Superior temporal gyrus (tissue), 1 donor: ENCODE data around the gene F12.

Experiments
- DNase-seq: peaks from one replicate; pipeline ENCODE4 v3.0.0-alpha.2; 2016; ENCODE audit errors: extremely low spot score

The F12 gene

DNA sequence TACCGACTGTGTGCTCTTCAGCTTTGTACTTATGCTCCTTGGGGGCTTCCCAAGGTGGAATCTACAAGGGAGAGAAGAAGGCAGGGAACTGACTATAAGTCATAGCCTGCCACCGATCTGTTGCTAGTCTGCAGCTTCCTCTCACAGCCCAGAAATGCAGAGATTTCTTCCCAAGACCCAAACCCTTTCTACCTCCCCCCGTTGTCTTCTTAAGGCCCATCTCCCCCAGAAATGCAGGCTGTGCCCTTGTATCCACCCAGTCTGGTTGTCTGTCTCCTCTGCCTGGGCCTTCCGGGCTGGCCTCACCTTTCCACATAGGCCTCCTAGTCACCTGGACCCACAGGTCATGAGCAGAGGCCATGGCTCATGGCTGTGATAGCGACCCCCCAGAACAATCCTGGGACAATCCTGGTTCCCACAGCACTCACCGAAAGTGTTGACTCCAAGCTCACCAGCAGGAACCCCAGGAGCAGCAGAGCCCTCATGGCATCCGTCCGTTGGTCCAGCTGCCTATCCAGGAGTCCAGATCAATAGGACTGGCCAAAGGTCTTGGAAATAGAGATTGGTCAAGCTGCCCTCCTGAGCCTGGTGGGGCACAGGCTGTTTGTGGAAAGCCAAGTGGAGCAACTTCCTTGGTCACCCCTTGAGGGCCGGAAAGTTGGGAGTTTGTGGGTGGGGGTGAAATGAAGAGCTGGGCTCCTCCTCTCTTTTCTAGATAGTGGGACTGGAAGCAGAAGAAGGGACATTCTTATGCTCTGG lies at the start of gene F12:
TSS of gene F12 (minus strand) at position 522 of the 759 bp plus-strand sequence. CDS start at position 485, 37 bp downstream.
- DNase-seq = no peak

DNA sequence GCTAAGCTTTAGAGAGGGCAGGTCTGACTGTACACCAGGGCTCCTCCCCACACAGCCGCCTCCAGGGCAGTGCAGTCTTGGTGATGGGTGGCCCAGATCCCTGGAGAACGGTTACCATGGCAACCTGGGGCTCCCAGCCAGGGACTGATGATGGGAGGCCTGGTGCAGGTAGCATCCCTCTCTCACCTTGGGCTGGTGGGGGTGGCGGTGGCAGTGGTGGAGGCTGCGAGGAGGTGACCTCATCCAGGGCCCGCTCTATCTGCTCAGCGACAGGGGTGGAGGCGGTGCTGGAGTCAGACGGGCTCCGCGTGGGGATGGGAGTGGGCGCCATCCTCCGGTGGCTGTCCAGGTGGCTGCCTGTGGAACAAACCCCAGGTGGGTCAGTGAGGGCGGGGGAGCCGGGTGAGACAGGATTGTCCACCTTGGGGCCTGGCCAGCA lies 49.6 kb upstream of the F12 start:
- no peak for DNase-seq

GRCh38 chr5:177457852-177458681 lies 48.7 kb upstream of the F12 start:
- no peak for DNase-seq

DNA sequence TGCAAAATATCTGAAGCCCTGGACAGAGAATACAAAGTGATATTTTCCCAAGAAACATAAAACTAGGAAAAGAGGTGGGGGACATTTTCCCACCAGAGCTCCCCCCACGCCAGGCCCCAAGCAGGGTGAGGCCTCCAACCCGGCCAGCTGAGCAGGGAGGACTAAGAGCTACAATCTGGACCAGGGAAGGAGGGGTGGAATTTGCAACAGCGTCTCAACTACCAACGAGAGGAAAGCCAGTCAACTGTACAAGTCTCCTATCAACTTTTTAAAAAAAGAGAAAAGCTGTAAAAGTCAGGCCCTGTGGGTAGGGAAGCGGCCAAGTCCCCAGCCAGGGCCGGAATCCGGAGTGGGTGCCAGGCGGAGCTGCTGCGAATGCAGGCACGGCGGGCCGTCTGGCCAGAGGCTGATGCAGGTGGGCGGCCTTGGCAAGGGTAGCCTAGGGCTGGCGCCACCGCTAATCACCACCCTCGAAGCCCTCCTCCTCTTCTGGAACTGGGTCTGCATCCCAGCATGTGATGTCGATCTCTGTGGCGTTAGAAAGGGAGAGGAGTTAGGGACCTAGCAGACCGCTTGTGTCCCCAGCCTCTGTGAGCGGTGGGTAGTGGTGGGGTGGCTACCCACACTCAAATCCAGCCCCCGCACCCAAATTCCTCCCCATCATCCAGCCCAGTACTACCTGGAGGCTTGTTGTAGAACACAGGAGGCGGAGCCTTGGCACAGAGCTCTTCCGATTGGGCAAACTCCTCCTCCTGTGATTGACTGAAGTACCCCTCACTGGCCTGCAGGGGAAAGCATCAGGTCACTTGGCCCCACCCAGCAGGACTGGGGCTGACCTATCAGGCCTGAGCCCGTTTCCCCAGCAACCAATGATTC lies 47.9 kb upstream of the F12 start:
- DNase-seq = peak; percentile 90

DNA sequence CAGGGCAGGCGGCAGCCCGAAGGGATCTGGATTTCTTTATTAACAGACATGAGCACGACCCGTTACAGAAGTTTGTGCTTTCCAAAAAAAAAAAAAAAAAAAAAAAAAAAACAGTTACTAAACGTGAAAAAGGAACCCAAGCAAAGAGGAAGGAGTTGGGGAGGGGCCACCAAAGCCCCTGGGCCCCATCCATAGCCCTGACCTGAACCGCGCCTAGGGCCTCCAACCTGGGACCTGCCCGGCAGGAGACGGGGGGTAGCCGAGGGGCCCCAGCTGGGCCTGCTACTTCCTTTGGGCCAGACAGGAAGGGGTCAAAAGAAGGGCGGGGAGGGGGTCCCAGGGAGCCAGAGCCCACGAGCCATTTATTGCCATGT lies 47.2 kb upstream of the F12 start:
- DNase-seq = no peak

DNA sequence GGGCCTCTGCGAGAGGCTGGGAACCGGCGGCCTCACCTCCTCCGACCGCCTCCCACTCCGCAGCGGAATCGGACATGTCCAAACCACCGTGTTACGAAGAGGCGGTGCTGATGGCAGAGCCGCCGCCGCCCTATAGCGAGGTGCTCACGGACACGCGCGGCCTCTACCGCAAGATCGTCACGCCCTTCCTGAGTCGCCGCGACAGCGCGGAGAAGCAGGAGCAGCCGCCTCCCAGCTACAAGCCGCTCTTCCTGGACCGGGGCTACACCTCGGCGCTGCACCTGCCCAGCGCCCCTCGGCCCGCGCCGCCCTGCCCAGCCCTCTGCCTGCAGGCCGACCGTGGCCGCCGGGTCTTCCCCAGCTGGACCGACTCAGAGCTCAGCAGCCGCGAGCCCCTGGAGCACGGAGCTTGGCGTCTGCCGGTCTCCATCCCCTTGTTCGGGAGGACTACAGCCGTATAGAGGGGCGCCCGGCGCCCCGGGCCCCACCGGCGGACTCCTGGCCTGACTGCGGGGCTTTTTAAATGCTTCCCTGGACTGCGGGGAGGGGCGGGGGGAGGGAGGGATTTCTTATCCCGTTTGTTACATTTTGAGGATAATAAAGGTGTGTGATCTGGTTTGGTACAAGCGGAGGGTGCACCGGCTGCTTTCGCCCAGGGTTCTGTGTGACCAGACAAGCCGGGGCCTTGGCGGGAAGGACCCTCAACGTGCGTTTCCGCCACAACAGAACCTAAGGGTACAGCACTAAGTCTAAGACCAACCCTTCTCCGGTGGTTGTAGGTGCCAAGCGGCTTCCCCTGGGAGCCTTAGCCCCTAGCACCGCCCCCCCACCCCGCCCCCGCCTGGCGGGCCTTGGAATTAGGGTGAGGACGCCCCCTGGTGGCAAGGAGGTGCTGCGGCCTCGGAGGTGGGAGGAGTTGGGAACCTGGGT lies 46.6 kb upstream of the F12 start:
- peak; percentile 78 for DNase-seq

- no peak for DNase-seq
Observed at GRCh38 chr5:177455036-177455660, 45.8 kb upstream of the F12 start.

- peak; percentile 88 for DNase-seq
Observed at GRCh38 chr5:177454397-177455035, 45.2 kb upstream of the F12 start.

GRCh38 chr5:177453852-177454396 lies 44.6 kb upstream of the F12 start:
- no peak for DNase-seq

- DNase-seq = no peak
Observed at GRCh38 chr5:177452688-177453638, 43.6 kb upstream of the F12 start.

DNA sequence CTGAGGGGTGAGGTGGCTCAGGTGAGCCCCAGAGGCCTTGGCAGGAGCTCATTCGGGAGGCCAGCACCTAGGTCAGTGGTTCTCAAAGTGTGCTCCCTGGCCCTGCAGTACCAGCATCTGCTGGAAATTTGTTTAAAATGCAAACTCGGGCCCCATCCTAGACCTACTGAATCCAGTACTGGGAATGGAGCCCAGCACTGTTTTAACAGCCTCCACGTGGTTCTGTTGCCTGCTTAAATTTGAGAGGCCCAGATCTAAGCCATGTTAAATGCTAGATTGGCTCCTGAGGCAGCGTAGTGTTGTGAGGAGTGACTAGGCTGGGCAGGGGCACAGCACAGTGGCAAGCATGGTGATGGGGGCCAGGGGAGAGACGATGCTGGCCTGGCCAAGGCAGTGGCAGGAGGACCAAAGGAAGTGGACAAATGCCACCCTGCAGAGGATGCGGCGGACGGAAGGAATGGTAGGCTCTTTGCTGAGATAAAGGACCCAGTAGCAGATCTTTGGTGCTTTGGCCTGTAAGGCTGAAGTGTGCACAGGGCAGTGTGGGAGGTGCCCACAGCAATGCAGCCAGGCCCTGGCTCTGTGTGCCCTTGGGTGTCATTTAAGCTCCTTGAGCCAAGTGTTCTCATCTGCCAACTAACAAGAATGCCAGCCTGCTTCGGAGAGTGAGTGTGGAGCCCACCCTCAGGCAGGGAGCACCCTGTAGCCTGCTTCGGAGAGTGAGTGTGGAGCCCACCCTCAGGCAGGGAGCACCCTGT lies 41.5 kb upstream of the F12 start:
- DNase-seq = peak; percentile 72

DNA sequence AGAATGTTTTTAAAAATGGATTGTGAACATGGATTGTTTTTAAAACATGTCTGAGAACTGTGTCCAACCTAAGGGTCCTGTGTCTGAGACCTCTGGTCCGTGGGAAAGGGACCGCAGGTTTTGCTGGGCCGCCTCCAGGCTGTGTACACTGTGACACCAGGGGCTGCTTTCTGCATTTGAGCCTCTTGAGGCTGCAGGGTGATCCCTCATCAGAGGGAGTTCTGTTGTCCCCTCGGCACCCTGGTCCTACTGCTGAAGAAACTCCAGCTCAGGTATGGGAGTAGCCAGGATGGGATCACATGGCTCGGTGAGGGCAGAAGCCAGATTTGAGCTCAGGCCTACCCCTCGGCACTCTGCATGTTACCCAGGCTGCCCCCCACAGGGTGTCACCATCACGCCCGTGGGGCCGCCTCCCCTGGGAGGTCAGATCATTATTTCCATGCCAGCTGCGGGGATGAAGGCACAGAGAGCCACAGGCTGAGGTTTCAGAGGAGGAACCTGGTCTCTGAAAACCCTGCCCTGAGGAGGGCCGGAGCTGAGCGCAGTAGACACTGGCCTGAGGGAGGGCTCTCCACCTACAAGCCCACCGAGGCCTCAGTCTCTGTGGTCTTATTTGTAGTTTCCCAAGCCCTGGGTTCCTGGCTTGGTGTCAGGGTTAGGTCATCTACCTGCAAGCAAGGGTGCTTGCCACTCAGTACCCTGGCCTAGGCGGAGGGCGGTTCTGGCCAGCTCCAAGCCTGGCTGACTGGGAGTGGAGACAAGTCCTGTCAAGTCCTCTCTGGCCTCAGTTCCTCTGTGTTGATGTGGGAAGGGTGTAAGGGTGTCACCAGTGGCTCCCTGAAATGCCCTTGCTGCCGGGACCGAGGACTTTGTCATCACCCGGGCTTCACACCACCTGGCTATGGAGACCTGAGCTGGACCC lies 40.0 kb upstream of the F12 start:
- DNase-seq = no peak

- no peak for DNase-seq
Observed at GRCh38 chr5:177448244-177448950, 39.0 kb upstream of the F12 start.

DNA sequence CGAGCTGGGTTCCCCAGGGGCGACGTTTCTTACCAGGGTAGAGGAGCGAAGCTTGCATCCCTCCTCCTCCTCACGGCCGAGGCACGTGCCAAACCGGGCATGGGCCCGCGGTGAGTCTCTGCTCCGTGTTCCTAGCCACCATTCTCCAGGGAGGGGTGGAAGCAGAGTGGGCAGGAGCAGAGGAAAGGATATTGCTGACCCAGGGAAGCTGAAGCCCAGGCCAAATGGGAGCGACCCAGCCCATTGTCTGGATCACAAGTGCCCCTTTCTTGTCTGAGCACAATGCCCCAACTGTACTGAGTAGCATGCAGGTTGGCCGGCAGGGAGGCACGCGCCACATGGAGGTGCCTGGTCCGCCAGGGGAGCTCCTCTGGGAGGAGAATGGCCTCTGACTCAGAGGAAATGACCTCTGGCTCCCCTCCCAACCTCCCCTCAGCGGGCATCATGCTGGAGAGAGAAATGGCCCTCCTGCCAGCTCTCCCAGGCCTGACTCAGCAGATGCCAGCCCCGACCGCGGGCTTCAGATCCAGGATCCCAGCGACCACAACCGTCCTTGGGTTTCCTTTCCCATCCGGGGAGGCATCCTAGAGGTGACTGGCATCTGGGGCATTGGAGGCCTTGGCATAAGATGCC lies 38.4 kb upstream of the F12 start:
- peak; percentile 92 for DNase-seq

DNA sequence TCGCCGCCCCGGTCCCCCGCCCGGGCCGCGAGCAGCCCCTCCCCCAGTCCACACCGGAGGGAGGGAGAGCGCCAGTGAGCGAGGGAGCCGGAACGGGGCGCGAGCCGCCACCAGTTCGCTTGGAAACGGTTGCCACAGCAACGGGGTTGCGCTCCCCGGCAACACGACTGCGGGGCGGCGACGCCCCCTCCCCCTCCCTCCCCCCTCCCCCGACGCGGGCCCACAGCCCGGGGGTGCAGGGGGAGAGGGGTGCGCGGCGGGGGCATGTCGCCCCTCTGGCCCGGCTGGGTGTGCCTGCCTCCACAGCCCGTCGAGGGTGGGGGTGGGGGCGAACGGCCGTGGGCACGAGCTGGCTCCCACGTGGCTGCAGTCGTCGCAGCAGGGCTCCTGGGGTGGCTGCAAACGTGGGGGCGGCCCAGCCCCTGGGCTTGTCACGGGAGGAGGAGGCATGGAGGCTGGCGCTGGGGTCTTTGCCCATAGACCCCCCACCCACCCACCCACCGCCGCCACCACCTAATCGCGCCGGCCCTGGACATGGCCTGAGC lies 37.8 kb upstream of the F12 start:
- DNase-seq = peak; percentile 61
